Testis (tissue), 3 donors: ENCODE results near the gene EEF1A2. TPM values are rescaled to one million over a fixed set of nuclear protein-coding genes. Genes with fewer than 3 reads are reported as not detected.
"Not testable (repeated sequence)": the region's sequence is repeated elsewhere in the genome, so short reads cannot be mapped to it uniquely, and the experiment has no call there.

Source experiments
- DNase-seq: peaks from one replicate; pipeline ENCODE4 v3.0.0-alpha.2; 2019
- H3K27ac ChIP-seq, 2 donors: fragments of 200-600 bp; sonication (generic); one replicate each; pipeline ENCODE4 v1.5.1; 2019
- H3K27me3 ChIP-seq: fragments of 200-600 bp; sonication (generic); one replicate; pipeline ENCODE4 v1.5.1; 2019
- H3K36me3 ChIP-seq: fragments of 200-600 bp; sonication (generic); one replicate; pipeline ENCODE4 v1.5.1; 2017; ENCODE audit warnings: low read depth; ENCODE audit errors: missing control alignments
- H3K4me1 ChIP-seq: fragments of 200-600 bp; sonication (generic); one replicate; pipeline ENCODE4 v1.5.1; 2019
- H3K4me3 ChIP-seq, 2 donors: fragments of 200-600 bp; sonication (generic); one replicate each; pipeline ENCODE4 v1.5.1; 2017 to 2019
- H3K9me3 ChIP-seq: fragments of 200-600 bp; sonication (generic); one replicate; pipeline ENCODE4 v1.5.1; 2017
- CTCF ChIP-seq, 3 experiments: fragments of 450-650 bp in 2 of 3; fragments of 200-600 bp in 1 of 3; sonication (generic) in 1 of 3; IDR thresholded peaks; one replicate each; pipeline ENCODE4 v1.5.1; 2016 to 2019; ENCODE audit warnings: antibody characterized with exemption in 3 of 3, mild to moderate bottlenecking in 2 of 3, moderate library complexity in 1 of 3
- POLR2A ChIP-seq: fragments of 450-650 bp; IDR thresholded peaks from one replicate; pipeline ENCODE4 v1.6.1; 2017; ENCODE audit warnings: antibody characterized with exemption, mild to moderate bottlenecking, moderate library complexity
- whole genome bisulfite sequencing, 2 donors: methylation state at CpG; one replicate each; pipeline ENCODE4 v1.1.5; 2018; 5-methylcytosine and 5-hydroxymethylcytosine counted together
- intact Hi-C: fragments of 100-400 bp; cut with DNase I; formaldehyde crosslinking; loops from one replicate; pipeline ENCODE4 v1.15.1; 2023; ENCODE audit warnings: low total_unique reads
- polyA plus RNA-seq: library from polyadenylated mRNA; stranded (reverse); fragments of 350-450 nt; fragmentation: Illumina TruSeq; extraction: RNeasy Lipid Tissue Mini Kit (QIAGEN cat#74804); gene quantifications from one replicate; pipeline ENCODE4 v1.2.3, GENCODE V29; 2014; ENCODE audit warnings: low read depth, low replicate concordance; ENCODE audit not compliant: insufficient read depth
- total RNA-seq, 2 donors: library from RNA; depleted of rRNA; stranded (reverse); fragments of >200 nt; gene quantifications; one replicate each; pipeline ENCODE4 v1.2.3, GENCODE V29; 2016

Gene EEF1A2
- total and polyA plus RNA-seq, 3 donors from 2014 or later, result 9.8 to 19.1 (median 15.9) TPM

GRCh38 chr20:63519668-63520503 is 21.0 kb upstream of the EEF1A2 start:
- Histone ChIP-seq H3K27me3 (no peaks in the 10 kb centered on the region), H3K27ac (peak overlapping the region in 1 of 2 donors; percentile 91), H3K4me3 (peak overlapping the region; percentile 75 to 90), H3K36me3 (no peaks in the 10 kb centered on the region), H3K4me1 (peaks cover 18% of the 10 kb centered on the region), H3K9me3 (no peaks in the 10 kb centered on the region)
- peak; percentile 34 for DNase-seq
- intact Hi-C loops, result no loop called here
- 3 to 4% methylated on average over 5 to 50 of the region's 72 CpGs for WGBS, 2 donors
- TF ChIP-seq POLR2A (no peak), CTCF (IDR thresholded peaks at IDR 0.05) (no peak)

DNA sequence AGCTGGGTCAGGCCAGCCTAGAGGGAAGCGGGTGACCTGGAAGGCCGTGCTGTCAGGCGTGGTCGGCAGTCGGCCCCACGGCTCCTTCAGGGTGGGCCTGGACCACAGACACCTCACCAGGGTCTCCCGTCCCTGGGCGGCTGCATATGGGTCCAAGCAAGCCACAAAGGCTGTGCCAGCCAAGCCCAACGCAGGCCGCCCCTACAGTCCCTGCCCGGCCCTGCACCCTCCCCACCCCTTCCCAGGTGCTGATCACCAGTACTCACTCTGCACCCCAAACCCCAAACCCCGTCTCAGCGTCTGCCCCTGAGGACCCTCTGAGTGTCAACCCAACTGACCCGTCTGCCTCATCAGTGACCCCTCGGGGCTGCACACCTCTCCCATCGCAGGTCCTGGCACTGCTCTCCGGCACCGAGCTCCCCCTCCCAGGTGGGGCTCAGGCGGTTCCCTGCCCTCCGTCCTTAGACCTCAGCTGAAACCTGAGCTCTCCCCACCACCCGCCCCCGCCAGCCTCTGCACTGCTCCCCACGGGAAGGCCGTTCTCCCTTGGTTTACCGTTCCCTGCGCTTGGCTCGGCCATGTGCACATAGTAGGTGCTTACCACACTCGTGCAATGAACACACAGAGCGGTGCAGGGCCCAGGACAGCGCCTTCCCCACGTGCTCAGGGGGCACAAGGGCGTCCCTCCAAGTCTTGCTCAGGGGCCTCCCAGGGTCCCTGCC is 20.2 kb upstream of the EEF1A2 start:
- no peak for TF ChIP-seq CTCF (IDR thresholded peaks at IDR 0.05)
- no peak for TF ChIP-seq POLR2A
- Histone ChIP-seq H3K9me3 (no peaks in the 10 kb centered on the region), H3K36me3 (no peaks in the 10 kb centered on the region), H3K27ac (no peak overlapping the region), H3K4me3 (peak overlapping the region in 1 of 2 donors; percentile 75), H3K27me3 (no peaks in the 10 kb centered on the region), H3K4me1 (peaks cover 18% of the 10 kb centered on the region)
- no peak for DNase-seq
- WGBS, 2 donors, result 75 to 82% methylated on average over 16 to 32 of the region's 32 CpGs
- intact Hi-C loops, result no loop called here

DNA sequence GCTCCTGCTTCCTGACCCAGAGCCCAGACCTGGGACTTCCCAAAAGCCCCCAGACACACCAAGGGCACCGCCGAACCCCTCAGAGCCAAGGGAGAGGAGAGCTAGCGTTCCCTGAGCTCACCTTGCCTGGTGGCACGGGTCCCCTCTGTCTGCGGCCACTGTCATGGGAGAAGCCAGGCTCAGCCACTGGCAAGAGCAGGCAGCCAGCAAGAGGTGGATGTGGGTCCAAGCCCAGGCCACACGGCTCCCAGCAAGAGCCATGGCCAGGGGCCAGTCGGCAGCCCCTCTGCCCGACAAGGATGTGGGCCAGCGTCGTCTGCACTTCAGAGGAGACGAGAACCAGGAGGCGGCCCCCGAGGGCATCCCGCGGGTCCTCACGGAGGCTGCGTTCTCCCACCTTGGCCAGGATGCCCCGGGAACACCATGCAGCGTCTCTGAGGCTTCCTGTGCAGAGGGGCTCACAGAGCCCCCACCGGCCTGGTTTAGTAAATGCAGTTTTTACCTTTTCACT is 19.5 kb upstream of the EEF1A2 start:
- TF ChIP-seq CTCF (IDR thresholded peaks at IDR 0.05) (no peak), POLR2A (no peak)
- no peaks in the 10 kb centered on the region for H3K9me3 ChIP-seq
- no peaks in the 10 kb centered on the region for H3K36me3 ChIP-seq
- DNase-seq, result no peak
- no peak overlapping the region for H3K27ac ChIP-seq
- whole genome bisulfite sequencing, 2 donors, result 63 to 89% methylated on average over 19 to 20 of the region's 20 CpGs
- peaks cover 18% of the 10 kb centered on the region for H3K4me1 ChIP-seq
- no peak overlapping the region for H3K4me3 ChIP-seq
- H3K27me3 ChIP-seq, result no peaks in the 10 kb centered on the region
- intact Hi-C loops, result no loop called here

GRCh38 chr20:63517376-63518309 is 18.8 kb upstream of the EEF1A2 start:
- intact Hi-C loops, result no loop called here
- H3K27ac ChIP-seq, result no peak overlapping the region
- H3K9me3 ChIP-seq, result no peaks in the 10 kb centered on the region
- no peaks in the 10 kb centered on the region for H3K27me3 ChIP-seq
- TF ChIP-seq POLR2A (no peak), CTCF (IDR thresholded peaks at IDR 0.05) (no peak)
- WGBS, 2 donors, result 95 to 96% methylated on average over 19 to 31 of the region's 32 CpGs
- peaks cover 15% of the 10 kb centered on the region for H3K4me1 ChIP-seq
- no peaks in the 10 kb centered on the region for H3K36me3 ChIP-seq
- H3K4me3 ChIP-seq, result no peak overlapping the region
- no peak for DNase-seq

GRCh38 chr20:63514520-63514919 is 15.6 kb upstream of the EEF1A2 start:
- H3K4me1 ChIP-seq, H3K36me3 ChIP-seq, intact Hi-C loops, H3K9me3 ChIP-seq, H3K27me3 ChIP-seq, DNase-seq, H3K27ac ChIP-seq, H3K4me3 ChIP-seq: not testable (repeated sequence)
- 80% methylated on average over 10 of the region's 10 CpGs for whole genome bisulfite sequencing, 2 donors
